Measurements from ENCODE around the gene SDE2. TPM values are rescaled to one million over a fixed set of nuclear protein-coding genes. Genes with fewer than 3 reads are reported as not detected.

SDE2 gene
- total and polyA plus RNA-seq, 10 of the 15 experiments (the other 5 are each of a cell fraction or from before 2014, with no cell fraction given): 2.7 to 19.4 (median 12.6) TPM

GRCh38 chr1:225999227-225999911, at the start of gene SDE2 (continued):
- TF ChIP-seq ZBTB11 (CRISPR knock-in tag; IDR thresholded peaks at IDR 0.05): no peak
- TF ChIP-seq FOXK2 (IDR thresholded peaks at IDR 0.05): no peak
- TF ChIP-seq ZBTB33 (IDR thresholded peaks at IDR 0.05): no peak
- TF ChIP-seq TCF3 (IDR thresholded peaks at IDR 0.05; ENCODE audit: borderline replicate concordance, insufficient read depth, low read depth, low read length): peak; percentile 76; the same call in 1 of the 2 replicates
- peak; percentile 63; the same call in 1 of the 2 replicates for TF ChIP-seq ATF3 (IDR thresholded peaks at IDR 0.05; ENCODE audit: borderline replicate concordance, extremely low read depth, low read depth, low read length)

- no peaks in the 10 kb centered on the region for H3K27me3 ChIP-seq (replicated peaks in 1 of 2; ENCODE audit: control insufficient read depth in 2 of 2, insufficient read depth in 2 of 2, low read length in 1 of 2)
- FAIRE-seq (no peak), ATAC-seq (no peak), DNase-seq (ENCODE audit: low read depth, low spot score) (no peak)
- no TSS peak for BruUV-seq (replicated peaks)
- H3K9ac ChIP-seq (ENCODE audit: control insufficient read depth, insufficient read depth, low read length): no peak overlapping the region
- H3K4me1 ChIP-seq (ENCODE audit: control insufficient read depth, insufficient read depth, low read length): no peaks in the 10 kb centered on the region
- ChIA-PET RAD21 (ENCODE audit: unreplicated experiment) (no interaction called here), SMC1A (ENCODE audit: uncharacterized antibody, unreplicated experiment) (interaction anchor here (1.5 kb wide), 1 partner anchor 61 kb away, joined by 3 read pairs; no protein-coding TSS in a partner anchor), POLR2A (no interaction called here), CTCF (no interaction called here)
- H4K20me1 ChIP-seq (ENCODE audit: control insufficient read depth, insufficient read depth): no peaks in the 10 kb centered on the region
- H2AFZ ChIP-seq (ENCODE audit: control insufficient read depth, low read depth, low read length): no peak overlapping the region
- H3K4me2 ChIP-seq (ENCODE audit: control insufficient read depth, insufficient read depth): no peak overlapping the region
- 100% methylated on average over 1 of the region's 1 CpG for WGBS (ENCODE audit: insufficient coverage, insufficient replicate concordance, low lambda C conversion rate, missing lambda C conversion rate)
- H3K79me2 ChIP-seq (ENCODE audit: control insufficient read depth, insufficient read depth, low read length): no peaks in the 10 kb centered on the region
- intact Hi-C loops (cut with micrococcal nuclease; ENCODE audit: unreplicated experiment): no loop called here
- H3K9me3 ChIP-seq (replicated peaks; ENCODE audit: control insufficient read depth, insufficient read depth, low read length): no peaks in the 10 kb centered on the region
- no peak overlapping the region for H3K4me3 ChIP-seq
- H3K27ac ChIP-seq (ENCODE audit: control insufficient read depth, insufficient read depth): no peak overlapping the region
- in situ Hi-C loops (cut with MboI): no loop called here
- no peaks in the 10 kb centered on the region for H3K36me3 ChIP-seq (ENCODE audit: control insufficient read depth in 2 of 2, insufficient read depth in 2 of 2, low read length in 1 of 2)
- no peak for TF ChIP-seq SMAD1 (IDR thresholded peaks at IDR 0.05; ENCODE audit: low read depth, partially characterized antibody)
- TF ChIP-seq PRDM15 (CRISPR knock-in tag; IDR thresholded peaks at IDR 0.05): no peak
- TF ChIP-seq POLR2AphosphoS5 (IDR thresholded peaks at IDR 0.05; ENCODE audit: low read length): no peak
Observed at GRCh38 chr1:226048886-226049285, 49.7 kb upstream of the SDE2 start.
